ENCODE data around the gene OSGEP.

The OSGEP gene

GRCh38 chr14:20478894-20479293 lies 24.3 kb upstream of the OSGEP start:
- no peaks in the 10 kb centered on the region for H3K4me1 Mint-ChIP-seq
- no peak for TF ChIP-seq CTCF (IDR thresholded peaks at IDR 0.05)
- no peaks in the 10 kb centered on the region for H3K9me3 Mint-ChIP-seq
- no peaks in the 10 kb centered on the region for H3K27me3 Mint-ChIP-seq (ENCODE audit: low read depth, poor library complexity)
- H3K4me3 Mint-ChIP-seq = no peak overlapping the region
- H3K36me3 Mint-ChIP-seq (ENCODE audit: low read depth) = peaks cover 44% of the 10 kb centered on the region
- no peak overlapping the region for H3K27ac Mint-ChIP-seq
- no peak for DNase-seq

GRCh38 chr14:20477211-20477876 lies 22.7 kb upstream of the OSGEP start:
- Mint-ChIP-seq H3K4me1 (peaks cover 2% of the 10 kb centered on the region), H3K36me3 (ENCODE audit: low read depth) (peaks cover 58% of the 10 kb centered on the region), H3K4me3 (no peak overlapping the region), H3K9me3 (no peaks in the 10 kb centered on the region), H3K27me3 (ENCODE audit: low read depth, poor library complexity) (no peaks in the 10 kb centered on the region), H3K27ac (peak overlapping the region; percentile 44)
- DNase-seq = no peak
- no peak for TF ChIP-seq CTCF (IDR thresholded peaks at IDR 0.05)

DNA sequence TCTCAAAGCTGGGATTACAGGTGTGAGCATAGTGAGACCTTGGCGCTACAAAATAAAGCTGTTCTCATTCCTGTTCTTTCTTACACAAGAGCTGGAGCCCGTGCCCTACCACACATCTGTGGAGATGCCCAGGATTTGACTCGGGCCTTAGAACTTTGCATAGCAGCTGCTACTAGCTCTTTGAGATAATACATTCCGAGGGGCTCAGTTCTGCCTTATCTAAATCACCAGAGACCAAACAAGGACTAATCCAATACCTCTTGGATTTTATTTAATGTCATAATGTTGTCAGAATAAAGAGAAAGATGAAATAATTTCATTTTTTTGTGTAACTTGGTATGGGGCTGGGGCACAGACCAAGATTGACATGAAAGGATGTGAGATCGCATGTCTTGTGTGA lies 22.2 kb upstream of the OSGEP start:
- no peak for DNase-seq
- Mint-ChIP-seq H3K9me3 (no peaks in the 10 kb centered on the region), H3K27ac (no peak overlapping the region), H3K4me1 (peaks cover 8% of the 10 kb centered on the region), H3K27me3 (ENCODE audit: low read depth, poor library complexity) (no peaks in the 10 kb centered on the region), H3K4me3 (no peak overlapping the region), H3K36me3 (ENCODE audit: low read depth) (peaks cover 64% of the 10 kb centered on the region)
- no peak for TF ChIP-seq CTCF (IDR thresholded peaks at IDR 0.05)

DNA sequence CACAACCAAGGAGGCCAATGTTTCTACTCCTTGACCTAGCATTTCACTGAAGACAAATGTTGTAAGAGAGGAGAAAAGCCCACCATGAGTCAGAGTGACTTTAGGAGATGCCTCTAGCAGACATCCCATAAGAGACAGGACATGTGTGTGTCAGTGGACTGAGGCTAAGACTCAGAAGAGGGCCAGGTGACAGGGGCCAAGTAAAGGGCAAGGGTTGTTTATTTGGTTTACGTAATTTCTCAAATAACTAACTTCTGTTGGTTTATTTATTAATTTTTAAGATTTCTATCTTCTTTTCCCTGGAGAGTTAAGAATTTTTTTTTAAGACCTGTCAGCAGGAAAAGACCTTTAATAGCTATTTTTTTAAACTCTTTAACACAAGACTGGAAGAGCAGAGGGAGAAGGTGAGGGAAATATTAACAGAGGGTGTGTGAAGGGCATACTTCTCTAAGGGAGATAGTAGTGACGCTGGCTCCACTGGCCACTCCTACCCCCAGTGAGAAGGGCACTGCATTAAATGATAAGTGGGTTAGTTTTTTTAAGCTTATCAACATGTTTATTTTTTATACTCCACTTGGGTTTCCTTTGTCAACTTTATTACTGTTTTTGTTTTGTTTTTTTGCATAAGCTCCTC lies 18.0 kb upstream of the OSGEP start:
- Mint-ChIP-seq H3K9me3 (no peaks in the 10 kb centered on the region), H3K36me3 (ENCODE audit: low read depth) (peaks cover 61% of the 10 kb centered on the region), H3K4me3 (peak overlapping the region; percentile 69), H3K27ac (no peak overlapping the region), H3K4me1 (peaks cover 34% of the 10 kb centered on the region), H3K27me3 (ENCODE audit: low read depth, poor library complexity) (no peaks in the 10 kb centered on the region)
- no peak for TF ChIP-seq CTCF (IDR thresholded peaks at IDR 0.05)
- no peak for DNase-seq

GRCh38 chr14:20470603-20470901 lies 15.9 kb upstream of the OSGEP start:
- no peak for DNase-seq
- Mint-ChIP-seq H3K4me3 (peak overlapping the region; percentile 96), H3K9me3 (no peaks in the 10 kb centered on the region), H3K4me1 (peaks cover 34% of the 10 kb centered on the region), H3K27me3 (ENCODE audit: low read depth, poor library complexity) (peaks cover 2% of the 10 kb centered on the region), H3K36me3 (ENCODE audit: low read depth) (peaks cover 40% of the 10 kb centered on the region), H3K27ac (peak overlapping the region; percentile 14)
- TF ChIP-seq CTCF (IDR thresholded peaks at IDR 0.05) = no peak

All from nephron progenitor cell (in vitro differentiated cells).